Fibroblast of skin of abdomen (primary cell): ENCODE results near the gene MAEA.
"Not testable (repeated sequence)": the region's sequence is repeated elsewhere in the genome, so short reads cannot be mapped to it uniquely, and the experiment has no call there.

ENCODE experiments used
- DNase-seq: peaks from one replicate; pipeline ENCODE4 v3.0.0-alpha.2; 2013

MAEA gene

DNA sequence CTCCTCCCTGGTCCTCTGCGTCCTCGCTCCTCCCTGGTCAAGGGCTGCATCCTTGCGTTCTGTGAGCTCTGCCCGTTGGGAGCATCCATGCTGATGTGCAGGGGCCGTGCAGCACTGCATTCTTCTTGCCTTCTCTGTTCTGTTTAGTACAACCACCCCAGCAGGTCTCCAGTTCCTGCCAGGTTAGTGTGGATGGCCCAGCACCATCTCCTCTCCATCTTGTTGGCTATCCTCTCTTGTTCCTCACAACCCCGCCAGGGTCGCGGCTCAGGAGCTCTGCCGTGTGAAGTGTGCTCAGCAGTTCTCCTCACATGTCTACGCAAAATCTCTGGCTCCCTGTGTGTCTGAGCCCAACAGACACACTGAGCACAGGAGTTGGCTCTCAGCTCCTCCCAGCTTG lies 10.4 kb upstream of the MAEA start:
- DNase-seq = no peak

DNA sequence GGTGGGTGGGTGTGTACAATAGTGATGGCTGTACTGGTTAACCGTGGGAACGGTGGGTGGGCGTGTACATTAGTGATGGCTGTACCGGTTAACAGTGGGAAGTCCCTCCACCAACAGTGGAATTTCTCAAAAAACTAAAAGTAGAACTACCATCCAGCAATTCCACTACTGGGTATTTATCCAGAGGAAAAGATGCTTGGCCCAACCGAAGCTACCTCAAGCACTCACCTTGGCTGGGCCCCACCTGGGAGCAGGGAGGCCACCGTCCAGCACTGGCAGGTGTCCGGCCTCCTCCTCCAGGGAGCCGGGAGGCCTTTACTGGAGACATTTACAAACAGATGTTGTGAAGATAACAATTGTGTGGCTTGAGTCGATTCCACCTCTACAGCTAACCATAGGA lies 6.0 kb upstream of the MAEA start:
- no peak for DNase-seq

DNA sequence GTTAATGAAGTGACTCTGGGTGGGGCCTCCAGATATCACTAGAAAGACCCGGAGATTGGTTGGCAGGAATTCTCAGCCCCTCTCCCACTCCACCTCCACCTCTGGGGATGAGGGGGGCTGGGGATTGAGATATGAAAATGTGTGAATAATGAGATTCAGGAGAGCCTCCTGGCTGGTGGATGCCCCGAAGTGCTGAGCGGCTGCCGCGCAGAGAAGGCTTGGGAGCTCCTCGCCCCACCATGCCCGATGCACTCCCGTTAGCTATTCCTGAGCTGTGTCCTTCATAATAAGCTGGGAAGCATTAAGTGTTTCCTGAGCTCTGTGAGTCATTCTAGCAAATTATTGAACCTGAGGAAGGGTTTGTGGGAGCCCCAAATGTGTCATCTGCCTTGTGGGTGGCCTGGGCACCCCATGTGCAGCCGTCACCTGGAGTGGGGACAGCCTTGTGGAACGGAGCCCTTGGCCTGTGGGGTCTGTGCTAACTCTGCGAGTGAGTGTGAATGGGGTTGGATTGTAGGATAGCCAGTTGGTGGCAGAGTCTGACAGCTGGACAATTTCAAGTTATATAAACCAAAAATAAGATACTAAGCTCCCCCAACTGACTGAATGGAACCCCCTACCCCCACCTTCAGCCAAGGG lies 4.4 kb upstream of the MAEA start:
- DNase-seq = no peak

DNA sequence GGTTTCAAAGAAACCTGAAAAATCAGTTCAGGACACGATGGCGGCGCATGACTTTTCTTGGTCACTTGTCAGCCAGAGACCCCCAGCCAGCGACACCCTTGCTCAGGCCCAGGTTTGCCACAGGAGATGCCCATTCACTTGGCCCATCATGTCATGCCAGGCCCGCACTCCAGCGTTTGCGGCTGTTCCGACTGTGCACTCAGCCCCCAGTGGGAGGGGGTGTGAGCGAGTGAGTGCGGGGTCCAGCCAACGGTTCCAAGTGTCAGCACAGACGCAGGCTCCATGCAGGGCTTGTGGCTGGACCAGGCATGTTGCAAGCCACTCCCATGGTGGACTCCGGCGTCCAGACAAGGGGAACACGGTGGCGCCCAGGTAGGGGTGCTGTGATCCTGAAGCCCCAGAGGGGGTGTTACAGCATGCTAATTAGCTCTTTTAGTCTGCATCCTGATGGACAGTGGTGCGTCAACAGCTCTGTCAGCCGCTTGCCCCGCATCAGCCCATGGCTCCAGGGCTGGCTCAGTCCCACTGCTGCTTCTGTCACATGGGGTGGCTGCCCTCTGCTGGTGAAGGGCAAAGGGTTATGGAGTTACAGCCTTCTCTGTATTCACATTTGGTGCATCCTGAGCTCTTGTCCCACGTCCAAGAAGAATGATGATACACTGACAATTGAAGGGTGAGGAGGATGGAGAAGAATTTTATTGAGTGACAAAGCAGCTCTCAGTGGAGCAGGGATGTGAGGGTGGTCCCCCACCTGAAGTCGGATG lies 3.7 kb upstream of the MAEA start:
- DNase-seq = no peak

DNA sequence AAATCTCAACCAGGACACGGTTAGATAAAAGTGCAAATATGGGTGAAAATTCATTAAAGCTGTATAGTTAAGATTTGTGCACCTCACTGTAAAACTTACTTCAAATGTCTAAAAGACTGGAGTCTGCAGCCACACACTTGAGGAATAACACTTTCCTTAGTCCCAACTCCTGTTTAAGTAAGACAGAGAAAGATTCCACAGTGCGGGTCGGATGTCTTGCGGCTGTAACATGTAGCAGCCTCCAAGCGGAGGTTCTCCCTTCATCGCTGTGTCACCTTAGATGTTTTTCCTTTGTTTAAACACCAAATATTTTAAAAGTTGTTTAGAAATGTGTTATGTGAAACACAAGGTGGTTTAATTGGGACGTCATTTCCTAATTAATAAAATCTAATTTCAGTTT lies 905 bp upstream of the MAEA start:
- no peak for DNase-seq

DNA sequence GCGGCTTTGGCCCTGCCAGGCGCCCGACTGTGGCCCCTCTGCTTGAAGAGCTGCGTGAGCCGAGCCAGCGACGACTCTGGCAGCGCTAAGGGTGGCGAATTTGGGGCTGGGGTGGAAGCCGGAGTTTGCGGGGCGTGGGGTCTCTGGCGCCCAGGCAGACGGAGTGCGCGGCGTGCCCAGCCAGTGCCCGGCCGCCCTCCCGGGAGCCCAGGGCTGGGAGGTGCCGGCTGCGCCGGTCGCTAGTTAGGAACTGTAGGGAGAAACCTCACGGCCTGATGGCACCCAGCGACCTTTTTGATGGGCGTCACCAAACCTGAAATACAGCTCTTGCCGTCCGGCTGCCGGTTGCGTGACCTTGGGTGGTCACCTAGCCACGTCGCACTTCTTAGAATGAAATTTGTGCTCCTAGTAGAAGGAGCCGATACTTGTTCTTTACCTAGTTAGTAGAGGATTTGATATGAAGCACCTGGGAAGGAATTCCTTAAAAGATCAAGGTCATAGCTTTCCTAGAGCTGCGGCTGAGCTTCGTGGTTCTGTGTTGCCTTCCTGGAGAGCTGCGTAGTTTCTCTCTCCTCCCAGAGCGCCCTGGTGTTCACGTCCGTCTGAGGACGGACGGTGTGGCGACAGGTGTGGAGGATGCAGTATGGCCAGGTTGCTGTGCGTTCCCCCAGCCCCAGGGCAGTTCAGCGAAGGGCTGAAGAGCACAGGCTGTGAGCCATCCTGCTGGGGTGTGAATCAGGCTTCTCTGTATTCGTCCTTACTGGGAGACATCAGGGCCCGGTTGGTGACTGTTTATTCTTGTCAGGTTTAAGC lies 680 bp downstream of the MAEA start:
- no peak for DNase-seq

DNA sequence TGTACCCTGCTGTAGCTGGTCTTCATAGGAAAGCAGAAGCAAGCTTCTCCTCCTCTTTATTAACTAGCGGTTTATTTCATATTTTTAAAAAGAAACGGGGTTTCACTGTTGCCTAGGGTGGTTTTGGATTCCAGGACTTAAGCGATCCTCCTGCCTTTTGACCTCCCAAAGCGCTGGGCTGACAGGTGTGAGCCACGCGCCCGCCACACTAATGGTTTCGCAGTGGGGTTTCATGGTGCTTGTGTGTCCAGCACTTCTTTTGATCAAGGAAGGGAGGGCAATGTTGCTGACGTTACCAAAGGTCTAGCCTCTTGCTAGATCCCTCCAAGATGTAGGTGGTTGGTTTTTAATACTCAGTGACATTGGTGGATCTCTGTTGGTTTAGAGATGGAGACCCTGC lies 1.4 kb downstream of the MAEA start:
- DNase-seq = no peak

DNA sequence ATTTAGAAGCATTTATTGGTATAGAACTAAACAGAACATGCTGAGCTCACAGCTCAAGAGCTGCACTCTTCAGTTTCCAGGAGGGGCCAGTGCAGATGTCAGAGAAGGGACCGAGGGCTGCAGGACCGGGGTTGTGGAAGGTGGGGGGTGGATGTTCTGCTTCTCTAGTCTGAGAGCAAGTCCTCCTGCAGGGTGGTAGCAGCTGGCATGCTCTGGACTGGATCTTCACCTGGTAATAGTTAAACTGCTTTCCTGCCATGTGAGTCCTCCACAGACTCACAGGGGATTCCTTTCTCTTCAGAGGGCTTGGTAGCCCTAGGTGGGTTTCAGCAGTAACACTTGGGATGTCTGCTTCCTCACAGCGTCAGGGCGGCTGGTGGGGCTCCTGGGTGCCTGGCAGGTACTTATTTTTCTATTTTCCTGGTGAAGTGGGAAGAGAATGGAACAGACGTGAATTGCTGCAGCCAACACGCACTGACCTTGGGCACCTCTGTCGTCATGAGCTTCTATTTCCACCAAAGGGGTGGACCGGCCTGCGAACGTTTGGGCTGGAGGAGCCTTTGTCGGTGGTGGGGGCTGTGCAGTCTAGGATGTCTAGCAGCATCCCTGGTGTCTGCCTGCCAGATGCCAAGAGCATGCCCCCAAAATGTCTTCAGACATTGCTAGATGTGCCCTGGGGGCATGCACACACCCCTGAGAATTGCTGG lies 2.5 kb downstream of the MAEA start:
- no peak for DNase-seq

DNA sequence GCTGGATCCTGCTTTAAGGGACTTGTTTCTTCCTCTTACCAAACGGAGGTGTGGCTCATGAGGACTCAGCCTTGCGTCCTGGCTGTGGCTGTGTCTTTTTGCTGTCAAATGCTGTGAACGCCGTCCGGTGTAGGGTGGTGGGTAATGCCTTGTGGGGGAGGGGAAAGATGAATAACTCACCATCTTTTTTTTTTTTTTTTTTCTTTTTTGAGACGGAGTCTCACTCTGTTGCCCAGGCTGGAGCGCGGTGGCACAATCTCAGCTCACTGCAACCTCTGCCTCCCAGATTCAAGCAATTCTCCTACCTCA lies 3.0 kb downstream of the MAEA start:
- not testable (repeated sequence) for DNase-seq

DNA sequence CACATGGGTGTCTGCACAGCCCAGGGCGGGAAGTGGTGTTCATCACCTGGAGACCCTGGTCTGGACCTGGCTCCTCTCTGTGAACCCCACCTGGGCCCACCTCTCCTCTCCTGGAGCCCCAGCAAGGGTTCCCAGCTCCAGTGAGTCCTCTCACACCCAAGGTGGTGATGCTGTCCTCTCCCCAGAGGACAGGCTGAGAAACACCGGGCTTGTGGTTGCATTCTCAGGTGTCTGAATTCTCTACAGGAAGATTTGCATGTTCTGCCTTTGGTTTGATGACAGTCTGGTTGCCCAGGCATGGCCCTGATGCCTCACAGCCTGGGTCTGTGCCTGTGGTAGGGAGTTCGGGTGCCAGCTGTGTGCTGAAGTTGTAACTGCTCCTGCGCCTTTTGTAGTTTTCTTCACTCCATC lies 3.8 kb downstream of the MAEA start:
- no peak for DNase-seq

DNA sequence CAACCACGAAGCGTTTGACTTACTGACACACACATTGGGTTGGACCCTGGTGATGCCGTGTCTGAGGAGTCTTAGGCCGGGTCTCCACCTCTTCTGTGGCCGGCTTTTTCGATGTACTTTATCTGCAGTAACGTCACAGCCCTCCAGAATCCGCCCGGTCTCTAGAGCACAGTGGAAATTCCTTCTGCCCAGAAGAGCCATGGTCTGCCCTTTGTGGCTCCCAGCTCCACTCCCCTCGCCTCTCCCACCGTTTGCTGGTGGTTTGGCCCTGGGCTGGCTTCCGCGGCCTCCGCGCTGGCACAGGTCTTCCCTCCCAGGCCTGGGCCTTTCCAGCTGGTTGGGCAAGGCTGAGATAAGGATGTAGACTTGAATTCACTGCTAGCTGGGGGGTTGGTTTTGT lies 4.3 kb downstream of the MAEA start:
- DNase-seq = no peak

DNA sequence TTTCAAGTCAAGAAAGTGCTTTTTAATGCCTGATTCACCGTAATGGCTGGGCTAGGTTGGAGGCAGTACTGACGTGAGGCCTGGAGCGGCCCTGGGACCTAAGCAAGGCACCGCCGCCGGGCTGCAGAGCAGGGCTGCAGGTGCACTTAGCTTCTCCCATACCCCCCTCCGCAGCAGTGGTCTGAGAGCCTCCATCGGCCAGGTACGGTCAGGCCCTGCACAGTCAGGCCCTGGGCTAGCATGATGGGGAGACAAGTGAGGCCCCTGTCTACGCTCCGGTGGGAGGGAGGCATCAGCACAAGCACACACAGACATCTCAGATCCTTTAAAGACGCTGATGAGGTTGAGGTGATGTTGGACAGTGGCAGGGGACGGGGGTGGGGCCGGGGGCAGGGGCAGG lies 4.7 kb downstream of the MAEA start:
- DNase-seq = no peak

DNA sequence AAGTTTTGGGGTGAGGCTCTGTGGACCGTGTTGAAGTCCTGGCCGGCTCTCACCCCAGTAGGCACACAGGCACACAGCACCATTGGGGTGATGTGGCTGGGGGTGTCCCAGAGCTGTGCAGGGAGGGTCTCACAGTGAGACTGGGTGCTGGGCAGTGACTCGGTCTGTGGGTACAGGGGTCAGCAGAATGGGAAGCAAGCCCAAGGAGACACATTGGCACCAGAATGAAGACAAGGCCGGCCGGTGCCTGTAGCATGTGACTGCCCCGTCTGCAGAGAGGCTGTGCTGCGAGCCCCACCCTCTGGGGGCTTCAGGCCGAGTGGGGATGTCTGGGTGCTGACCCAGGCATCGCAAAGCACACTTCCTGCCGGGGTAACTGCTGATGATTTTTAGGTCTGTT lies 5.2 kb downstream of the MAEA start:
- no peak for DNase-seq

DNA sequence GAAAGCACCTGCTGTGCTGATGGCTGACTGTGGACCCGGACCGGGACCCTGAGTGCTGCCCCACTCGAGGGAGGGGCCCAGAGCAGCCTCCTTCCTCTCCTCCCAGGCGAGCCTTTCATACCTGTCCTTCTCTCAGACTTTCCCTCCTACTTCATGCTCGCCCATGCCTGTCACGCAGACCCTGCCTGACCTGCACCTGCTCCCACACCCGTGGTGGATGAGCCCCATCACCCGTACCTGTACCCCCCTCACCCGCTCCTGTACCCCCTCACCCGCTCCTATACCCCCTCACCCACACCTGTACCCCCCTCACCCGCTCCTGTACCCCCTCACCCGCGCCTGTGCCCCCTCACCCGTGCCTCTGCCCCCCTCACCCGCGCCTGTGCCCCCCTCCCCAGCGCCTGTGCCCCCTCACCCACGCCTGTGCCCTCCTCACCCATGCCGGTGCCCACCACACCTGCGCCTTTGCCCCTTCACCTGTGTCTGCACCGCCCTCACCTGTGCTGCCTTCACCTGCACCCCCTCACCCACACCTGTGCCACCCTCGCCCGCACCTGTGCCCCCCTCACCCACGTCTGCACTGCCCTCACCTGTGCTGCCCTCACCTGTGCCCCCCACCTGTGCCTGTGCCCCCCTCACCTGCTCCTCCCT lies 5.8 kb downstream of the MAEA start:
- no peak for DNase-seq

DNA sequence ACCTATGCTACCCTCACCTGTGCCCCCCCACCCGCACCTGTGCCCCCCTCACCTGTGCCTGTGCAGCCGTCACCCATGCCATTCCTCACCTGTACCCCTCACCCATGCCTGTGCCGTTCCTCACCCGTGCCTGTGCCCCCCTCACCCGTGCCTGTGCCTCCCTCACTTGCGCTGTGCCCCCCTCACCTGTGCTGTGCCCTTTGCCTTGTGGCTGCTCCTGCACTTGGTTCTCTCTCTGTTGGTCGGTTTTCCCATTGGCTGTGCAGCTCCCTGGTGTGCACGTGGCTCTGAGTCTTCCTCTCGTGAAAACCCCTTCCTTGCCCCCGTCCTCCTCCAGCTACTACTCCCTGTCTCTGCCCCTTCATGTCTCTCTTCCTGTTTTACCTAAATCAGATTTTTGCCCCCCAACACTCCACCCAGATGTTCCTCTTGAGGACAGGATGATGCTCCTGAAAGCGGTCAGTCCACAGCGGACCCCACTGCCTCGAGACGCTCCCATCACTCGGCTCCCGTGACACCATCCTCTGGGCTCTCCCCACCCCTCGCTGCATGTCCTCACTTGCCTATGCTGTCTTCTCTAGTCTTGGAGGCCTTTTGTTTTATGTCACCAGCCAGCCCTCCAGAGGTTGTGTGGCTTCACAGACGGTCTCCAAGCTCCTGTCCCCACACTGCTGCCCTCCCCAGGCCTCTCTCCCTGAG lies 6.8 kb downstream of the MAEA start:
- no peak for DNase-seq

DNA sequence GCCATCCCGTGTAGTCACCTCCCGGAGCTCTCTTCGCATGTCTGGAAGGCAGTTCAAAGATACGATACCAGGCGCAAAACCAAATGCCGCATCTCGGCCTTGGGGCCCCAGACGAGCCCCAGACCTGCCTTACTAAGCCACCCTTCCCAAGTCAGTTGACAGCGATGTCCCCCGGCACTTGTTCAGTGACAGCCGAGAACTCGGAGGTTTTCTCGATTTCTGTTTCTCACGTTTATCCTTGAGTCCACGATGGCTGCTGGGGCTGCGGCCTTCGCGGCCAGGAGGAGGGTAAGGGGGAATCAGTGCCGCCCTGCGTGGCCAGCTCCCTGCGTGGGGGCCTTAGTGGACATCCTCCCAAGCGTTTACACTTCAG lies 7.3 kb downstream of the MAEA start:
- no peak for DNase-seq

DNA sequence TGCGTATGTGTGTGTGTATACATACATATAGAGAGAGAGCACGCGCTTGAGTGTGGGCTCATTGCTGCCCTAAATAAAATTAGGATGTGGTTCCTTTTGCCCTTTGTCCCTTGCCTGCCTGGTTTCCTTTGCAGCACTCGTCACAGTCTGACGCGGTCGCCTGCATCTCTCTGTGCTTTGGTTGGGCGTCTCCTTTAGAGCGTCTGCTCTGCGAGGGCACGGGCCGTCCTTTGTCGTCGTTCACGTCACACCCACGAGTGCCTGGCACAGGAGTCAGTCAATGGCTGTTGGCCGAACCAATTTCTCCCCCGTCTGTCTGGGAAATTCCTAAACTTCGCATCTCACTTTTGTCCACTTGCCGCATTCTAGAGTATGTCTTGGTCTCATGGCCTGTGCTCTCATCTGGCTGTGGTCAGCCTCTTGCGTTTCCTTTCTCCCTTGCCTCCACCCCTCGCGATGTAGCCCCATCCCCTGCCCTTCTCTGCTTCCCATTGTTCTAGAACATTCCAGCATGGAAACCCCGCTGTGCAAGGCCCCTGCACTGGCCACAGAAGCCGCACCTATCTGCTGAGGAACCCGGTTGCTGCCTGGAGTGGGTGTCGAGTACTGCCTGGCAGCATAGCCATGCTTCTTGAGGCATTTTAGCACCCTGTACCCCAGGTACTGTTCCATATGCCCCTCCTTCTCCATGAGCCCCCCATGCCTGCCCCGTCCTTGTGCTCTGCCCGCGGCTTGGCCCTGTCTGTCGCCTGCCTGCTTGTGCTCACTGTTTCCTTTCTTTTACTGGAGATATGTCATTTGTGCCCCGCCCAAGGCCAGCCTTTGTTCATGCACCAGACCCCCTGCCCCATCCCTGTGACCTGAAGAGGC lies 8.0 kb downstream of the MAEA start:
- no peak for DNase-seq

DNA sequence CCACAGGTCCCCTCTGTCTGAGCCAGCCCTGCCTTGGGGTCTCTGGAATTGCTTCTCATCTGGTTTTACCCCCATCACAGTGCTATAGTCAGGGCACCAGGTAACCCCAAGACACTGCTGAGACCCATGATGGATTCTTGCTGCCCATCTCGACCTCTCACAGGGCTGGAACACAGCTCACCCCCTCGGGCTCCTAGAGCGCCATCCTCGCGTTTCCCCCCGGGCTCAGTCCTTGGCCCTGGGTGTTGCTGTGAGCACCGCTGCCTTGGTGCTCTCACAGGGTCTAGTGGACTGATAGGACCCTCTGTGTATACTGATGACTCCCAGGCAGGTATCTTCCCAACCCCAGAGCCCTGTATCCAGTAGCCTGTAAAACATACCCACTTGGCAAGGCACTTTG lies 8.8 kb downstream of the MAEA start:
- no peak for DNase-seq

DNA sequence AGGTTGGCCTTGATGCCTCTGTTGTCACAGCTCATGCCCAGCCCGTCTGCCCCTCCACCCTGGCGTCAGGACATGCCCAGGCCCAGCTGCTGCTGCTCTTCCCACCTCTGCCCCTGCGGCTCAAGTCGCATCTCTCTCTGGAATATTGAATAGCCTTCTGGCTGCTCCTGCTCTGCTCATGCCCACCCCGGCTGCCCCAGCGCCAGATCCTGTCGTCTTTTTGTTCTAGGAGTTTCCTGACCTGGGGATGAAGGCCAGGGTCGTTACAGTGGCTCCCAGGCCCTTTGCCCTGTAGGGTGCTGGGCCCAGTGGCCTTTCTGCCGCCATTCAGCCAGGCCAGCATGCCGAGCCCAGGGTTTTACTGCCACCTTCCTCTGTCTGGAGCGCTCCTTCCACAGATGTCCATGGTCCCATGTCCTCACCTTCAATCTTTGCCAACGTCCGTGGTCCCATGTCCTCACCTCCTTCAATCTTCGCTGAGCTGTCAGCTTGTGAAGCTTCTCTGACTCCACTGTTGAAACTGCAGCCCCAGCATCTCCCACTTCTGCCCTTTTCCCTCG lies 9.7 kb downstream of the MAEA start:
- no peak for DNase-seq
